Thyroid gland (tissue), 4 donors: ENCODE measurements around the gene NSDHL.

ENCODE experiments used
- CTCF ChIP-seq, 6 experiments: fragments of 200-600 bp in 3 of 6; fragments of 450-650 bp in 3 of 6; sonication (generic) in 3 of 6; IDR thresholded peaks; one replicate each; pipeline ENCODE4 v1.5.1; 2016 to 2019; ENCODE audit warnings: antibody characterized with exemption in 6 of 6, mild to moderate bottlenecking in 2 of 6, inconsistent platforms in 1 of 6, moderate library complexity in 1 of 6
- POLR2A ChIP-seq, 2 donors: fragments of 450-650 bp; IDR thresholded peaks; one replicate each; pipeline ENCODE4 v1.6.1; 2017; ENCODE audit warnings: antibody characterized with exemption in 2 of 2, mild to moderate bottlenecking in 2 of 2, moderate library complexity in 1 of 2

- TF ChIP-seq CTCF (IDR thresholded peaks at IDR 0.05) (no peak), POLR2A (IDR thresholded peaks at IDR 0.05) (no peak)
These were observed 13.4 kb downstream of the NSDHL start for GRCh38 chrX:152844256-152844655.
